ENCODE results near the gene GPR183.

DNA sequence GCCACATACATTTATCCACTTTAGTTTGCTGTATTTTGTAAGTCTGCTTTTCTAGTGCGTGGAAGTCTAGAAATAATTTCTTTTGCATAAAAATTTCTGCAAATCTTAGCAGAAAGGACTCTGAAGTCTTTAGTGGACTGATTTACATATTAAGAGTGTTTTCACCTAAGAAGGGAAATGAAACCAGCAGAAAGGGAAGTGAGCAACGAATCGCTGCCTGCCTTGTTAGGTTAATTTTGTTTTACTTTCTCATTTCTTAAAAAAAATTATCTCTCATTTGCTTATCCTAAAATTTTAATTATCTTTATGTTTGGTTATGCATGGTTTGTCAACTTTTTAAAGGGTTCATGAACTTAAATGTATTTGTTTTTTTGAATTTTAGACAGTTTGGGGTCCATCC, 48.3 kb downstream of the GPR183 start:
- TF ChIP-seq, protein P1, sequence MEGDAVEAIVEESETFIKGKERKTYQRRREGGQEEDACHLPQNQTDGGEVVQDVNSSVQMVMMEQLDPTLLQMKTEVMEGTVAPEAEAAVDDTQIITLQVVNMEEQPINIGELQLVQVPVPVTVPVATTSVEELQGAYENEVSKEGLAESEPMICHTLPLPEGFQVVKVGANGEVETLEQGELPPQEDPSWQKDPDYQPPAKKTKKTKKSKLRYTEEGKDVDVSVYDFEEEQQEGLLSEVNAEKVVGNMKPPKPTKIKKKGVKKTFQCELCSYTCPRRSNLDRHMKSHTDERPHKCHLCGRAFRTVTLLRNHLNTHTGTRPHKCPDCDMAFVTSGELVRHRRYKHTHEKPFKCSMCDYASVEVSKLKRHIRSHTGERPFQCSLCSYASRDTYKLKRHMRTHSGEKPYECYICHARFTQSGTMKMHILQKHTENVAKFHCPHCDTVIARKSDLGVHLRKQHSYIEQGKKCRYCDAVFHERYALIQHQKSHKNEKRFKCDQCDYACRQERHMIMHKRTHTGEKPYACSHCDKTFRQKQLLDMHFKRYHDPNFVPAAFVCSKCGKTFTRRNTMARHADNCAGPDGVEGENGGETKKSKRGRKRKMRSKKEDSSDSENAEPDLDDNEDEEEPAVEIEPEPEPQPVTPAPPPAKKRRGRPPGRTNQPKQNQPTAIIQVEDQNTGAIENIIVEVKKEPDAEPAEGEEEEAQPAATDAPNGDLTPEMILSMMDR (IDR thresholded peaks at IDR 0.05): no peak
- no peak for TF ChIP-seq POLR2AphosphoS5 (IDR thresholded peaks at IDR 0.05)
- no peak for TF ChIP-seq EP300 (IDR thresholded peaks at IDR 0.05; ENCODE audit: low read depth)
- TF ChIP-seq POLR2A (IDR thresholded peaks at IDR 0.05): no peak

Data from transverse colon (tissue), 4 donors.